Stimulated activated effector memory CD8-positive, alpha-beta T cell treated with anti-CD3 and anti-CD28 coated beads, Interleukin-12 subunit alpha, Interleukin-12 subunit beta, amount 100 ng/mL, for 72 hours (primary cell): ENCODE data around the gene CCDC191.

Source experiments
- ATAC-seq: fragments of 150-1000 bp; cut with Tn5 transposase; 2 replicates; pipeline ENCODE4 v1.10.0; 2021
- DNase-seq, 2 donors: peaks; one replicate each; pipeline ENCODE4 v3.0.0; 2021 to 2022; ENCODE audit warnings: low spot score in 2 of 2
- H3K27ac Mint-ChIP-seq: one replicate; pipeline ENCODE4 v1.8.0; 2022; ENCODE audit warnings: mild to moderate bottlenecking, mixed read lengths
- H3K36me3 Mint-ChIP-seq: one replicate; pipeline ENCODE4 v1.8.0; 2022; ENCODE audit warnings: mild to moderate bottlenecking, mixed read lengths
- H3K4me1 Mint-ChIP-seq: one replicate; pipeline ENCODE4 v1.8.0; 2022; ENCODE audit warnings: mixed read lengths
- H3K4me3 Mint-ChIP-seq: one replicate; pipeline ENCODE4 v1.8.0; 2022; ENCODE audit warnings: mild to moderate bottlenecking, mixed read lengths
- H3K9me3 Mint-ChIP-seq: one replicate; pipeline ENCODE4 v1.8.0; 2022; ENCODE audit warnings: mixed read lengths

Gene CCDC191

GRCh38 chr3:114079761-114080160, 23.4 kb upstream of the CCDC191 start:
- Mint-ChIP-seq H3K4me1 (no peaks in the 10 kb centered on the region), H3K36me3 (peaks cover 100% of the 10 kb centered on the region), H3K27ac (no peak overlapping the region), H3K9me3 (no peaks in the 10 kb centered on the region), H3K4me3 (no peak overlapping the region)
- ATAC-seq (no peak), DNase-seq (no peak)

DNA sequence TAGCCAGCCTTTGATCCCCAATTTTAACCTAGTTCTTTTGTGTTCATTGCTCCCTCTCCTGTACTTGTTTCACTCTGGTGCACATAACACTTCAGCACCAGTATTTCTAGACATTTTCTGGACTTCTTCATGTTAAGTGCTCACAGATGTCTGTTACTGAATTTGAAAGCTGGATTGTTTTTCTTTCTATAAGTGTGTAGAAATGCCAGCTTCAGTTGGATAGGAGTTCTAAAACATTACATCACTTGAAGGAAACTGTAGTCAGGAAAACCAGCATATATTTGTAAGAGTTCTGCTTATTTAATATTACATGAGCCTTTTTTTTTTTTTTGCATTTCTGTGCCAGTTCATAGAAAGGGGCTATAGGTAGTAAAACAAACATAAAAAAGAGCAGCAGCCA, 21.8 kb upstream of the CCDC191 start:
- DNase-seq, result no peak
- H3K4me3 Mint-ChIP-seq, result no peak overlapping the region

DNA sequence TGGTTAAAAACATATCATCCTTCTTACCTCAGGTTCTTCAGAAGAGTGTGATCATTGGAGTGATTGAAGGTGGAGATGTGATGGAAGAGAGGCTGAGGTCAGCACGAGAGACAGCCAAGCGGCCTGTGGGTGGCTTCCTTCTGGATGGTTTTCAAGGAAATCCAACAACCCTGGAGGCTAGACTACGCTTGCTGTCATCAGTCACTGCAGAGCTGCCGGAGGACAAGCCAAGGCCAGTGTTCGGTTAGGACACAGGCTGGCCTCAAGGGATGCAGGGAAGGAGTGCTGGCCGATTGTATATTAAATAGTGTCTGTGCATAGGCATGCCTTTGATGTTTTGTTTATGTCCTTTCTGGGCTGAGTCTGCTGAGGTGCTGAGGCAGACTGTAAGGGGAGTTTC, 20.4 kb upstream of the CCDC191 start:
- Mint-ChIP-seq H3K36me3 (peaks cover 100% of the 10 kb centered on the region), H3K4me3 (no peak overlapping the region), H3K27ac (peak overlapping the region; percentile 41), H3K4me1 (no peaks in the 10 kb centered on the region), H3K9me3 (no peaks in the 10 kb centered on the region)
- no peak for DNase-seq
- no peak for ATAC-seq

More for the DNA sequence above, 21.8 kb upstream of the CCDC191 start:
- Mint-ChIP-seq H3K27ac (no peak overlapping the region), H3K9me3 (no peaks in the 10 kb centered on the region), H3K4me1 (no peaks in the 10 kb centered on the region), H3K36me3 (peaks cover 100% of the 10 kb centered on the region)
- ATAC-seq, result no peak

- no peak for DNase-seq
- Mint-ChIP-seq H3K4me1 (no peaks in the 10 kb centered on the region), H3K36me3 (peaks cover 99% of the 10 kb centered on the region), H3K27ac (peak overlapping the region; percentile 3), H3K4me3 (no peak overlapping the region), H3K9me3 (no peaks in the 10 kb centered on the region)
- ATAC-seq, result no peak
These were observed 15.5 kb upstream of the CCDC191 start for GRCh38 chr3:114071786-114072185.

GRCh38 chr3:114068336-114068735, 12.0 kb upstream of the CCDC191 start:
- no peak overlapping the region for H3K4me3 Mint-ChIP-seq
- no peaks in the 10 kb centered on the region for H3K9me3 Mint-ChIP-seq
- ATAC-seq, result no peak
- peaks cover 96% of the 10 kb centered on the region for H3K36me3 Mint-ChIP-seq
- no peak overlapping the region for H3K27ac Mint-ChIP-seq
- H3K4me1 Mint-ChIP-seq, result no peaks in the 10 kb centered on the region
- DNase-seq, result no peak

- Mint-ChIP-seq H3K4me3 (no peak overlapping the region), H3K27ac (no peak overlapping the region), H3K9me3 (no peaks in the 10 kb centered on the region), H3K4me1 (no peaks in the 10 kb centered on the region), H3K36me3 (peaks cover 91% of the 10 kb centered on the region)
- ATAC-seq (no peak), DNase-seq (no peak)
These were observed 11.5 kb upstream of the CCDC191 start for GRCh38 chr3:114067804-114068203.

- ATAC-seq (no peak), DNase-seq (no peak)
- no peak overlapping the region for H3K4me3 Mint-ChIP-seq
- no peak overlapping the region for H3K27ac Mint-ChIP-seq
- peaks cover 33% of the 10 kb centered on the region for H3K4me1 Mint-ChIP-seq
- peaks cover 33% of the 10 kb centered on the region for H3K36me3 Mint-ChIP-seq
- no peaks in the 10 kb centered on the region for H3K9me3 Mint-ChIP-seq
These were observed 4.8 kb upstream of the CCDC191 start for GRCh38 chr3:114060906-114061655.

DNA sequence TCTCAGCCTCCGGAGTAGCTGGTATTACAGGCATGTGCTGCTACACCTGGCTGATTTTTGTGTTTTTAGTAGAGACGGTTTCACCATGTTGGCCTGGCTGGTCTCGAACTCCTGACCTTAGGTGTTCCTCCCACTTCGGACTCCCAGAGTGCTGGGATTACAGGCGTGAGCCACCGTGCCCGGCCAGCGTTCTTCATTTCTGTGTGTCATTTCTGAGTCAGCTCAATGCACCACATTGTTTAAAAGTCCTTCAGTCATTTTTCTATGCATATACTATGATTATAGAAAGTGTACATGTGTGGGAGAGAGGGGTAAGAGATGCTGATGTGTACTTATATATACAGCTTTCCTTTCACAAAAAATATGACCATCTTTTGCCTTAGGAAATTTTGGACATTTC, 2.3 kb upstream of the CCDC191 start:
- Mint-ChIP-seq H3K27ac (no peak overlapping the region), H3K9me3 (no peaks in the 10 kb centered on the region), H3K4me1 (peaks cover 33% of the 10 kb centered on the region), H3K36me3 (peaks cover 15% of the 10 kb centered on the region), H3K4me3 (peak overlapping the region; percentile 83)
- DNase-seq (no peak), ATAC-seq (no peak)

DNA sequence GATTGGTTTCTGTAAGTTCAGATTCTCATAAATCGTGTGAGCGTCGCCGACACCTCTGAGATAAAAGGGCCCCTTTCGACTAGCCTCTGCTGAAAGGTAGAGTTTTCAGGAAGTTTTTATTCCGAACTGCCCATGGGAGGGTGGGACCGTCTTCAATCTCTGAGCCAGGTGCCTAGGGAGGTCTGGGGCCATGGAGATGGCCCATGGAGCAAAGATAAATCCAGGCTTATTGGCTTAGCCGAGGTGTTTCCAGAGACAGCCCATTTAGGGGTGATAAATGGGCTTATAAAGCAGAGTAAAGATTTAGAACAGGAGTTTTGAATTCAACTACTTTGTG, 653 bp upstream of the CCDC191 start:
- Mint-ChIP-seq H3K27ac (peak overlapping the region; percentile 91), H3K36me3 (peaks cover 14% of the 10 kb centered on the region), H3K9me3 (no peaks in the 10 kb centered on the region), H3K4me3 (peak overlapping the region; percentile 83), H3K4me1 (peaks cover 33% of the 10 kb centered on the region)
- peak; percentile 2 for ATAC-seq
- DNase-seq, result no peak

- ATAC-seq (no peak), DNase-seq (no peak)
- no peaks in the 10 kb centered on the region for H3K9me3 Mint-ChIP-seq
- peaks cover 14% of the 10 kb centered on the region for H3K36me3 Mint-ChIP-seq
- H3K27ac Mint-ChIP-seq, result no peak overlapping the region
- peaks cover 1% of the 10 kb centered on the region for H3K4me1 Mint-ChIP-seq
- H3K4me3 Mint-ChIP-seq, result no peak overlapping the region
These were observed 4.1 kb downstream of the CCDC191 start for GRCh38 chr3:114052216-114052615.

- no peak overlapping the region for H3K4me3 Mint-ChIP-seq
- no peaks in the 10 kb centered on the region for H3K36me3 Mint-ChIP-seq
- H3K4me1 Mint-ChIP-seq, result no peaks in the 10 kb centered on the region
- no peak overlapping the region for H3K27ac Mint-ChIP-seq
- DNase-seq (no peak), ATAC-seq (peak; percentile 13)
- no peaks in the 10 kb centered on the region for H3K9me3 Mint-ChIP-seq
These were observed 13.1 kb downstream of the CCDC191 start for GRCh38 chr3:114043205-114043604.

GRCh38 chr3:114035896-114036295, 20.4 kb downstream of the CCDC191 start:
- no peak for ATAC-seq
- DNase-seq, result no peak
- Mint-ChIP-seq H3K4me1 (no peaks in the 10 kb centered on the region), H3K4me3 (no peak overlapping the region), H3K36me3 (no peaks in the 10 kb centered on the region), H3K9me3 (no peaks in the 10 kb centered on the region), H3K27ac (no peak overlapping the region)

- ATAC-seq, result no peak
- no peak for DNase-seq
These were observed 21.4 kb downstream of the CCDC191 start for GRCh38 chr3:114034787-114035545.

GRCh38 chr3:114034211-114034610, 22.1 kb downstream of the CCDC191 start:
- H3K36me3 Mint-ChIP-seq, result no peaks in the 10 kb centered on the region

More at GRCh38 chr3:114034787-114035545, 21.4 kb downstream of the CCDC191 start:
- Mint-ChIP-seq H3K36me3 (no peaks in the 10 kb centered on the region), H3K4me1 (no peaks in the 10 kb centered on the region), H3K9me3 (no peaks in the 10 kb centered on the region), H3K4me3 (no peak overlapping the region), H3K27ac (no peak overlapping the region)

DNA sequence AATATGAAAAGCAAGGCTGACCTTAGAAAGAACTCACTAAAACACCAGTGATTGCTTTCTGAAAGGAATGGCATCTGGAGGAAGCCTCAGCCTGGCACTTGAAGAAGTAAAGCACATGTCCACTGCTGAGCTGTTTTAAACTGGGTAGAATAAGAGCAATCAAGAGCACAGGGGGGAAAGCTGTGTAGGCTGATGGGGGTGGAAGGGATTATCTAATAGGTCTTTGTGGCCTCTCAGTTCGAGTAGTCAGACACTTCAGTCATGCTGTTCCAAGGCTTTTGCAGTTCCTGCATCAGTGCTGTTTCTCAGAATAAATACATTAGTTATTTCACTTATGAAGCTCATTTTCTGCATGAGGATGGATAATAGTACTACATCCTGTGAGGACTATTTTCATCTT, 22.6 kb downstream of the CCDC191 start:
- DNase-seq, result no peak
- H3K4me3 Mint-ChIP-seq, result no peak overlapping the region
- ATAC-seq, result no peak
- no peaks in the 10 kb centered on the region for H3K4me1 Mint-ChIP-seq
- no peak overlapping the region for H3K27ac Mint-ChIP-seq
- H3K9me3 Mint-ChIP-seq, result no peaks in the 10 kb centered on the region
- H3K36me3 Mint-ChIP-seq, result no peaks in the 10 kb centered on the region

More at GRCh38 chr3:114034211-114034610, 22.1 kb downstream of the CCDC191 start:
- ATAC-seq (no peak), DNase-seq (no peak)
- Mint-ChIP-seq H3K4me3 (no peak overlapping the region), H3K9me3 (no peaks in the 10 kb centered on the region), H3K4me1 (no peaks in the 10 kb centered on the region), H3K27ac (no peak overlapping the region)

GRCh38 chr3:114026331-114026730, 30.0 kb downstream of the CCDC191 start:
- Mint-ChIP-seq H3K36me3 (no peaks in the 10 kb centered on the region), H3K4me1 (no peaks in the 10 kb centered on the region)

More at GRCh38 chr3:114026331-114026730, 30.0 kb downstream of the CCDC191 start:
- DNase-seq, result no peak
- no peak overlapping the region for H3K4me3 Mint-ChIP-seq
- H3K9me3 Mint-ChIP-seq, result no peaks in the 10 kb centered on the region
- no peak for ATAC-seq
- no peak overlapping the region for H3K27ac Mint-ChIP-seq
